ENCODE results near the gene DHX35.
"Not testable (repeated sequence)": the region's sequence is repeated elsewhere in the genome, so short reads cannot be mapped to it uniquely, and the experiment has no call there.

The DHX35 gene

GRCh38 chr20:38987777-38988176 is 25.6 kb downstream of the DHX35 start:
- TF ChIP-seq CTCF (IDR thresholded peaks at IDR 0.05; ENCODE audit: borderline replicate concordance, insufficient read depth, low read depth, low read length), result no peak
- no peak overlapping the region for H3K4me3 ChIP-seq (ENCODE audit: low read depth, low read length)

GRCh38 chr20:38990728-38991127 is 28.6 kb downstream of the DHX35 start:
- no peak for TF ChIP-seq CTCF (IDR thresholded peaks at IDR 0.05; ENCODE audit: borderline replicate concordance, insufficient read depth, low read depth, low read length)
- H3K4me3 ChIP-seq (ENCODE audit: low read depth, low read length), result no peak overlapping the region

- no peak overlapping the region for H3K4me3 ChIP-seq (ENCODE audit: low read depth, low read length)
- no peak for TF ChIP-seq CTCF (IDR thresholded peaks at IDR 0.05; ENCODE audit: borderline replicate concordance, insufficient read depth, low read depth, low read length)
These were observed 29.9 kb downstream of the DHX35 start for GRCh38 chr20:38991814-38992704.

GRCh38 chr20:38995536-38996044 is 33.4 kb downstream of the DHX35 start:
- H3K4me3 ChIP-seq (ENCODE audit: low read depth, low read length), result no peak overlapping the region
- TF ChIP-seq CTCF (IDR thresholded peaks at IDR 0.05; ENCODE audit: borderline replicate concordance, insufficient read depth, low read depth, low read length), result no peak

- H3K4me3 ChIP-seq (ENCODE audit: low read depth, low read length), result not testable (repeated sequence)
These were observed 34.7 kb downstream of the DHX35 start for GRCh38 chr20:38996866-38997265.

GRCh38 chr20:38997622-38998021 is 35.5 kb downstream of the DHX35 start:
- no peak overlapping the region for H3K4me3 ChIP-seq (ENCODE audit: low read depth, low read length)
- TF ChIP-seq CTCF (IDR thresholded peaks at IDR 0.05; ENCODE audit: borderline replicate concordance, insufficient read depth, low read depth, low read length), result peak; percentile 51; the same call in 1 of the 2 replicates

- no peak for TF ChIP-seq CTCF (IDR thresholded peaks at IDR 0.05; ENCODE audit: borderline replicate concordance, insufficient read depth, low read depth, low read length)
These were observed 37.1 kb downstream of the DHX35 start for GRCh38 chr20:38999217-38999616.

More at GRCh38 chr20:38999217-38999616, 37.1 kb downstream of the DHX35 start:
- H3K4me3 ChIP-seq (ENCODE audit: low read depth, low read length), result no peak overlapping the region
